ENCODE results near the gene SLC12A5.

DNA sequence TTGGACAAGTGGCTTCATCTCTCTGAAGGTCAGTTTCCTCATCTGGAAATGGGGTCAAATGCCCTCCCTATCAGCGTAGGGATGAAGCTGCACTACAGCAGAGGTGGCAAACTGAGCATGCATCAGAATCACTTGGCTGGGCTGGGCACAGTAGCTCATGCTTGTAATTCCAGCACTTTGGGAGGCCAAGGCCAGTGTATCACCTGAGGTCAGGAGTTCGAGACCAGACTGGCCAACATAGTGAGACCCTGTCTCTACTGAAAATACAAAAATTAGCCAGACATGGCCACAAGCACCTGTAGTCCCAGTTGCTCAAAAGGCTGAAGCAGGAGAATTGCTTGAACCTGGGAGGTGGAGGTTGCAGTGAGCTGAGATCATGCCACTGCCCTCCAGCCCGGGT is 27.0 kb upstream of the SLC12A5 start:
- TF ChIP-seq CTCF (IDR thresholded peaks at IDR 0.05) (no peak), POLR2A (IDR thresholded peaks at IDR 0.05) (no peak)
